Measurements from ENCODE around the gene MAD1L1. TPM values are rescaled to one million over a fixed set of nuclear protein-coding genes. Genes with fewer than 3 reads are reported as not detected.

Gene MAD1L1
- total and polyA plus RNA-seq, 4 donors, result 12.8 to 20.7 (median 16.5) TPM

GRCh38 chr7:2040893-2041270 is 191.9 kb downstream of the MAD1L1 start (continued):
- TF ChIP-seq ZBTB33 (IDR thresholded peaks at IDR 0.05) (no peak), FOXA1 (IDR thresholded peaks at IDR 0.05) (no peak), HNF4A (conservative IDR thresholded peaks at IDR 0.05) (no peak), EGR1 (IDR thresholded peaks at IDR 0.05; ENCODE audit: low read depth in 2 of 2) (no peak)

- DNase-seq (ENCODE audit: low spot score), result no peak
- no peak overlapping the region for H3K27ac ChIP-seq (ENCODE audit: low read depth in 1 of 2, low read length in 2 of 2)
- 97% methylated on average over 22 of the region's 22 CpGs for WGBS
These were observed 192.4 kb downstream of the MAD1L1 start for GRCh38 chr7:2040201-2040892.

More at GRCh38 chr7:2040201-2040892, 192.4 kb downstream of the MAD1L1 start:
- TF ChIP-seq REST (IDR thresholded peaks at IDR 0.05) (no peak), SP1 (IDR thresholded peaks at IDR 0.05) (no peak), EGR1 (IDR thresholded peaks at IDR 0.05; ENCODE audit: low read depth in 2 of 2) (no peak), FOXA1 (IDR thresholded peaks at IDR 0.05) (no peak), YY1 (IDR thresholded peaks at IDR 0.05) (no peak), FOXA2 (IDR thresholded peaks at IDR 0.05) (no peak), GABPA (IDR thresholded peaks at IDR 0.05 in 1 of 2, conservative IDR thresholded peaks at IDR 0.05 in 1 of 2) (no peak), TAF1 (conservative IDR thresholded peaks at IDR 0.05) (no peak), MAX (IDR thresholded peaks at IDR 0.05) (no peak), CTCF (IDR thresholded peaks at IDR 0.05; ENCODE audit: low read depth, low read length, missing input control) (no peak), NR2F2 (IDR thresholded peaks at IDR 0.05) (no peak), RXRA (IDR thresholded peaks at IDR 0.05) (no peak), HNF4A (conservative IDR thresholded peaks at IDR 0.05) (no peak), ZBTB33 (IDR thresholded peaks at IDR 0.05) (no peak), HNF4G (IDR thresholded peaks at IDR 0.05) (no peak), ATF3 (IDR thresholded peaks at IDR 0.05) (no peak), JUND (IDR thresholded peaks at IDR 0.05) (no peak), RAD21 (IDR thresholded peaks at IDR 0.05) (no peak)
- Histone ChIP-seq H3K9me3 (ENCODE audit: control insufficient read depth in 4 of 4, low read length in 3 of 4) (no peaks in the 10 kb centered on the region), H3K9ac (ENCODE audit: low read depth in 1 of 2, low read length in 2 of 2) (no peak overlapping the region), H3K4me3 (ENCODE audit: low read depth in 1 of 3, low read length in 3 of 3) (no peak overlapping the region), H3K27me3 (ENCODE audit: control insufficient read depth in 4 of 4, insufficient read depth in 4 of 4, low read length in 3 of 4) (no peaks in the 10 kb centered on the region), H3K36me3 (ENCODE audit: control insufficient read depth in 4 of 4, insufficient read depth in 3 of 4, low read depth in 1 of 4, low read length in 3 of 4) (no peaks in the 10 kb centered on the region), H3K4me1 (ENCODE audit: control insufficient read depth in 4 of 4, insufficient read depth in 4 of 4, low read length in 3 of 4) (peaks cover 0 to 7% (median 4%) of the 10 kb centered on the region in 4 donors)
